GM12878 (cell line): Measurements from ENCODE around the gene TCERG1L. TPM values are rescaled to one million over a fixed set of nuclear protein-coding genes. Genes with fewer than 3 reads are reported as not detected.

Source experiments
- ATAC-seq: fragments of 200-7000 bp; cut with Tn5 transposase; 3 replicates; pipeline ENCODE4 v1.9.1; 2020; ENCODE audit warnings: mild to moderate bottlenecking, moderate library complexity
- BruUV-seq: library from RNA; stranded (reverse); fragments of 400-500 nt; replicated peaks from 2 replicates; lab custom pipeline; 2021; lab: Mats Ljungman, UMichigan
- CTCF ChIA-PET: fragments of 300-600 bp; sonication (Branson Sonifier 250); formaldehyde crosslinking; extraction: SDS; loops from one replicate; lab custom pipeline; 2021; ENCODE audit warnings: inconsistent platforms; lab: Yijun Ruan, JAX
- POLR2A ChIA-PET: fragments of 350-600 bp; formaldehyde crosslinking; extraction: SDS; loops from one replicate; lab custom pipeline; 2021; ENCODE audit warnings: inconsistent platforms; lab: Charles Lee
- RAD21 ChIA-PET: fragments of 300-600 bp; sonication (Branson Sonifier 250); formaldehyde crosslinking; loops from one replicate; lab custom pipeline; 2023; ENCODE audit warnings: antibody characterized with exemption; ENCODE audit not compliant: unreplicated experiment; lab: Charles Lee
- SMC1A ChIA-PET: fragments of 300-600 bp; sonication (Branson Sonifier 250); formaldehyde crosslinking; loops from one replicate; lab custom pipeline; 2023; ENCODE audit not compliant: unreplicated experiment, uncharacterized antibody; lab: Charles Lee
- DNase-seq: peaks from one replicate; pipeline ENCODE4 v3.0.0-alpha.2; 2011; ENCODE audit warnings: low read depth, low spot score
- FAIRE-seq: peaks from 3 replicates; lab custom pipeline; 2011; peaks lifted over from hg19 to GRCh38; lab: Jason Lieb, UNC
- H2AFZ ChIP-seq: 2 replicates; pipeline ENCODE4 v1.6.0; 2011; ENCODE audit warnings: low read depth, low read length, control low read depth; ENCODE audit not compliant: control insufficient read depth
- H3K27ac ChIP-seq: 2 replicates; pipeline ENCODE4 v1.5.1; 2011; ENCODE audit warnings: control low read depth; ENCODE audit not compliant: control insufficient read depth, insufficient read depth
- H3K27me3 ChIP-seq, 2 experiments: replicated peaks in 1 of 2; 2 replicates each; pipeline versions ENCODE4 v1.6.0 to v1.6.1; 2011; ENCODE audit warnings: low read length in 1 of 2; ENCODE audit not compliant: control insufficient read depth in 2 of 2, insufficient read depth in 2 of 2
- H3K36me3 ChIP-seq, 2 experiments: 2 replicates each; pipeline ENCODE4 v1.5.1; 2011; ENCODE audit warnings: low read length in 1 of 2; ENCODE audit not compliant: control insufficient read depth in 2 of 2, insufficient read depth in 2 of 2
- H3K4me1 ChIP-seq: 2 replicates; pipeline ENCODE4 v1.6.1; 2011; ENCODE audit warnings: mild to moderate bottlenecking, low read length, moderate library complexity, mixed read lengths; ENCODE audit not compliant: control insufficient read depth, insufficient read depth
- H3K4me2 ChIP-seq: 2 replicates; pipeline ENCODE4 v1.6.0; 2011; ENCODE audit warnings: control low read depth; ENCODE audit not compliant: control insufficient read depth, insufficient read depth
- H3K4me3 ChIP-seq: fragments of 200-600 bp; sonication (generic); 2 replicates; pipeline ENCODE4 v1.5.1; 2016
- H3K79me2 ChIP-seq: 2 replicates; pipeline ENCODE4 v1.6.0; 2011; ENCODE audit warnings: low read length; ENCODE audit not compliant: control insufficient read depth, insufficient read depth
- H3K9ac ChIP-seq: 2 replicates; pipeline ENCODE4 v1.8.0; 2011; ENCODE audit warnings: low read length, control low read depth, mixed read lengths; ENCODE audit not compliant: control insufficient read depth, insufficient read depth
- H3K9me3 ChIP-seq: replicated peaks from 3 replicates; pipeline ENCODE4 v1.5.1; 2011; ENCODE audit warnings: mild to moderate bottlenecking, low read length; ENCODE audit not compliant: control insufficient read depth, insufficient read depth
- H4K20me1 ChIP-seq: 2 replicates; pipeline ENCODE4 v1.6.0; 2011; ENCODE audit not compliant: control insufficient read depth, insufficient read depth
- ATF7 ChIP-seq: fragments of 450-650 bp; IDR thresholded peaks from 2 replicates; pipeline ENCODE4 v1.6.1; 2016; ENCODE audit warnings: low read depth, mild to moderate bottlenecking
- CREM ChIP-seq: IDR thresholded peaks from 2 replicates; pipeline ENCODE4 v1.6.1; 2014; ENCODE audit warnings: antibody characterized with exemption, low read depth
- CUX1 ChIP-seq: IDR thresholded peaks from 2 replicates; pipeline ENCODE4 v1.6.1; 2012; ENCODE audit warnings: improper control_type of control experiment, low read depth, low read length; ENCODE audit not compliant: insufficient replicate concordance
- E2F8 ChIP-seq: fragments of 450-650 bp; IDR thresholded peaks from 2 replicates; pipeline ENCODE4 v1.6.1; 2018; ENCODE audit warnings: mild to moderate bottlenecking, low read depth, moderate library complexity; ENCODE audit not compliant: partially characterized antibody
- EED ChIP-seq: sonication (generic); IDR thresholded peaks from 2 replicates; pipeline ENCODE4 v1.6.1; 2016; ENCODE audit warnings: antibody characterized with exemption, low read depth
- EP300 ChIP-seq, 2 experiments: fragments of 150-350 bp in 1 of 2; IDR thresholded peaks; 2 replicates each; pipeline ENCODE4 v1.6.1; 2011 to 2012; ENCODE audit warnings: low read depth in 2 of 2, low read length in 2 of 2, borderline replicate concordance in 1 of 2, improper control_type of control experiment in 1 of 2, inconsistent platforms in 1 of 2; ENCODE audit not compliant: control insufficient read depth in 1 of 2
- MAX ChIP-seq: IDR thresholded peaks from 2 replicates; pipeline ENCODE4 v1.6.1; 2012; ENCODE audit warnings: low read depth, low read length, improper control_type of control experiment
- MYC ChIP-seq: IDR thresholded peaks from 2 replicates; pipeline ENCODE4 v1.6.1; 2011; ENCODE audit warnings: mild to moderate bottlenecking, low read length, moderate library complexity, inconsistent platforms; ENCODE audit not compliant: insufficient read depth, insufficient replicate concordance, insufficient read length, severe bottlenecking
- NKRF ChIP-seq: fragments of 450-650 bp; conservative IDR thresholded peaks from 2 replicates; pipeline ENCODE4 v1.6.1; 2017; ENCODE audit warnings: mild to moderate bottlenecking, moderate library complexity
- PAX8 ChIP-seq: fragments of 450-650 bp; IDR thresholded peaks from 2 replicates; pipeline ENCODE4 v1.6.1; 2017; ENCODE audit warnings: mild to moderate bottlenecking, moderate library complexity
- RELA ChIP-seq: fragments of 450-650 bp; IDR thresholded peaks from 2 replicates; pipeline ENCODE4 v1.8.0; 2014; ENCODE audit warnings: borderline replicate concordance; ENCODE audit not compliant: partially characterized antibody
- WRNIP1 ChIP-seq: IDR thresholded peaks from 2 replicates; pipeline ENCODE4 v1.6.1; 2011; ENCODE audit warnings: low read depth, low read length, improper control_type of control experiment, borderline replicate concordance
- ZNF274 ChIP-seq: IDR thresholded peaks from one replicate; pipeline ENCODE4 v1.8.0; 2011; ENCODE audit not compliant: insufficient read length, insufficient read depth
- WGBS: methylation state at CpG from one replicate; pipeline ENCODE4 v1.1.6; 2016; ENCODE audit warnings: low lambda C conversion rate; ENCODE audit not compliant: insufficient replicate concordance, insufficient coverage; ENCODE audit errors: missing lambda C conversion rate; 5-methylcytosine and 5-hydroxymethylcytosine counted together
- in situ Hi-C: fragments of 300-500 bp; cut with MboI; formaldehyde crosslinking; loops from 9 replicates; pipeline ENCODE4 v1.14.3; 2018; ENCODE audit warnings: mixed read lengths
- intact Hi-C: fragments of 100-400 bp; cut with micrococcal nuclease; formaldehyde crosslinking; loops from one replicate; pipeline ENCODE4 v1.14.2; 2022; ENCODE audit not compliant: unreplicated experiment
- polyA plus RNA-seq, 11 experiments: library from polyadenylated mRNA; depleted of rRNA in 4 of 11; unstranded in 6 of 11; stranded (reverse) in 5 of 11; fragments of >200 nt; fragmentation: Nextera tagmentation in 4 of 11; fragmentation: Illumina TruSeq in 1 of 11; extraction: Ambion mirVana in 4 of 11; extraction: Trizol in 1 of 11; gene quantifications; 1 replicate in 1 of 11; 2 replicates in 10 of 11; pipeline versions ENCODE4 v1.2.1 to v1.2.3, GENCODE V29; 2011 to 2016; ENCODE audit warnings: inconsistent platforms in 2 of 11, missing spikeins in 2 of 11, low read depth in 1 of 11
- total RNA-seq, 4 experiments: library from RNA; depleted of rRNA in 3 of 4; stranded (reverse); fragments of >200 nt in 3 of 4; fragmentation: Illumina TruSeq in 1 of 4; extraction: Trizol in 1 of 4; gene quantifications; 2 replicates each; pipeline versions ENCODE4 v1.2.1 to v1.2.3, GENCODE V29; 2013 to 2021

The TCERG1L gene
- total and polyA plus RNA-seq, 10 of the 15 experiments (the other 5 are each of a cell fraction or from before 2014, with no cell fraction given), result not detected

- Histone ChIP-seq H3K4me3 (no peak overlapping the region), H3K4me2 (no peak overlapping the region), H3K9ac (no peak overlapping the region), H3K27me3 (no peaks in the 10 kb centered on the region), H4K20me1 (no peaks in the 10 kb centered on the region), H3K79me2 (no peaks in the 10 kb centered on the region), H3K36me3 (no peaks in the 10 kb centered on the region), H3K9me3 (no peaks in the 10 kb centered on the region), H2AFZ (no peak overlapping the region), H3K4me1 (no peaks in the 10 kb centered on the region), H3K27ac (no peak overlapping the region)
- no peak for FAIRE-seq
- 44% methylated on average over 17 of the region's 17 CpGs for WGBS
- DNase-seq, result no peak
- ChIA-PET POLR2A (no interaction called here), CTCF (no interaction called here), SMC1A (no interaction called here), RAD21 (no interaction called here)
- no peak for ATAC-seq
- no TSS peak for BruUV-seq
- in situ Hi-C loops, result no loop called here
- intact Hi-C loops, result no loop called here
- no peak for TF ChIP-seq RELA
- no peak for TF ChIP-seq CUX1
- TF ChIP-seq CREM, result no peak
- TF ChIP-seq ATF7, result no peak
- no peak for TF ChIP-seq NKRF
- TF ChIP-seq PAX8, result no peak
- TF ChIP-seq ZNF274, result no peak
- TF ChIP-seq EP300 (IDR thresholded peaks at IDR 0.05; ENCODE audit: borderline replicate concordance in 1 of 2, control insufficient read depth in 1 of 2, low read depth in 2 of 2, low read length in 2 of 2), result no peak
- no peak for TF ChIP-seq EED
- no peak for TF ChIP-seq WRNIP1
- no peak for TF ChIP-seq MAX
- TF ChIP-seq E2F8, result no peak
- TF ChIP-seq MYC, result no peak
These were observed 50.9 kb downstream of the TCERG1L start for GRCh38 chr10:131260452-131261211.
